Tibial nerve (tissue), 4 donors: ENCODE measurements around the gene PCID2. TPM values are rescaled to one million over a fixed set of nuclear protein-coding genes. Genes with fewer than 3 reads are reported as not detected.

ENCODE experiments used
- DNase-seq, 2 donors: peaks; one replicate each; pipeline ENCODE4 v3.0.0-alpha.2; 2019; ENCODE audit warnings: low spot score in 2 of 2
- H3K27ac ChIP-seq, 4 donors: fragments of 200-600 bp; sonication (generic) in 3 of 4; one replicate each; pipeline ENCODE4 v1.5.1; 2017 to 2019; ENCODE audit warnings: mild to moderate bottlenecking in 1 of 4
- H3K27me3 ChIP-seq, 2 donors: fragments of 200-600 bp; sonication (generic) in 1 of 2; one replicate each; pipeline versions ENCODE4 v1.5.1 to v1.6.0; 2017 to 2019
- H3K36me3 ChIP-seq, 3 donors: fragments of 200-600 bp; sonication (generic); one replicate each; pipeline ENCODE4 v1.5.1; 2018 to 2019
- H3K4me1 ChIP-seq, 4 donors: fragments of 200-600 bp; sonication (generic) in 3 of 4; one replicate each; pipeline ENCODE4 v1.5.1; 2017 to 2019
- H3K4me3 ChIP-seq, 4 donors: fragments of 200-600 bp; sonication (generic) in 3 of 4; one replicate each; pipeline ENCODE4 v1.5.1; 2017 to 2019; ENCODE audit warnings: mild to moderate bottlenecking in 1 of 4, moderate library complexity in 1 of 4
- H3K9me3 ChIP-seq, 4 donors: fragments of 200-600 bp; sonication (generic) in 3 of 4; one replicate each; pipeline ENCODE4 v1.5.1; 2017 to 2019
- CTCF ChIP-seq, 5 experiments: fragments of 200-600 bp in 3 of 5; fragments of 450-650 bp in 2 of 5; sonication (generic) in 3 of 5; IDR thresholded peaks; one replicate each; pipeline ENCODE4 v1.5.1; 2016 to 2019; ENCODE audit warnings: antibody characterized with exemption in 5 of 5, mild to moderate bottlenecking in 3 of 5, moderate library complexity in 2 of 5
- EP300 ChIP-seq, 2 donors: sonication (generic); formaldehyde crosslinking; IDR thresholded peaks; one replicate each; pipeline ENCODE4 v1.6.1; 2017; ENCODE audit warnings: antibody characterized with exemption in 2 of 2, mild to moderate bottlenecking in 1 of 2
- POLR2A ChIP-seq, 2 donors: fragments of 450-650 bp; IDR thresholded peaks; one replicate each; pipeline ENCODE4 v1.6.1; 2017; ENCODE audit warnings: antibody characterized with exemption in 2 of 2, mild to moderate bottlenecking in 2 of 2, moderate library complexity in 2 of 2
- WGBS, 2 donors: methylation state at CpG; one replicate each; pipeline ENCODE4 v1.1.5; 2018; 5-methylcytosine and 5-hydroxymethylcytosine counted together
- total RNA-seq, 4 donors: library from RNA; depleted of rRNA; stranded (reverse); fragments of >200 nt; gene quantifications; one replicate each; pipeline ENCODE4 v1.1.0, GENCODE V29; 2016

PCID2 gene
- total RNA-seq, 4 donors from 2014 or later: 38.6 to 61.5 (median 49.5) TPM

GRCh38 chr13:113182046-113182445 is 26.4 kb downstream of the PCID2 start:
- peaks cover 7 to 89% (median 16%) of the 10 kb centered on the region in 3 donors for H3K36me3 ChIP-seq
- no peaks in the 10 kb centered on the region for H3K4me1 ChIP-seq
- TF ChIP-seq CTCF (IDR thresholded peaks at IDR 0.05) (no peak), EP300 (IDR thresholded peaks at IDR 0.05) (no peak), POLR2A (IDR thresholded peaks at IDR 0.05) (no peak)
- H3K27me3 ChIP-seq: no peaks in the 10 kb centered on the region
- DNase-seq: no peak
- H3K9me3 ChIP-seq: no peaks in the 10 kb centered on the region
- H3K27ac ChIP-seq: no peak overlapping the region
- H3K4me3 ChIP-seq: no peak overlapping the region
- WGBS, 2 donors: 60 to 72% methylated on average over 4 of the region's 4 CpGs

- H3K4me1 ChIP-seq: no peaks in the 10 kb centered on the region
- no peaks in the 10 kb centered on the region for H3K27me3 ChIP-seq
- no peak overlapping the region for H3K4me3 ChIP-seq
- no peak overlapping the region for H3K27ac ChIP-seq
- peaks cover 16 to 98% (median 22%) of the 10 kb centered on the region in 3 donors for H3K36me3 ChIP-seq
- no peak for DNase-seq
- H3K9me3 ChIP-seq: no peaks in the 10 kb centered on the region
- 81 to 84% methylated on average over 27 to 28 of the region's 28 CpGs for WGBS, 2 donors
- no peak for TF ChIP-seq POLR2A (IDR thresholded peaks at IDR 0.05)
- no peak for TF ChIP-seq CTCF (IDR thresholded peaks at IDR 0.05)
- TF ChIP-seq EP300 (IDR thresholded peaks at IDR 0.05): no peak
Observed at GRCh38 chr13:113179374-113180230, 28.9 kb downstream of the PCID2 start.

- no peak for TF ChIP-seq CTCF (IDR thresholded peaks at IDR 0.05)
- TF ChIP-seq EP300 (IDR thresholded peaks at IDR 0.05): no peak
- no peak for TF ChIP-seq POLR2A (IDR thresholded peaks at IDR 0.05)
- Histone ChIP-seq H3K9me3 (no peaks in the 10 kb centered on the region), H3K27ac (no peak overlapping the region), H3K36me3 (peaks cover 16 to 98% (median 22%) of the 10 kb centered on the region in 3 donors), H3K4me3 (no peak overlapping the region), H3K4me1 (no peaks in the 10 kb centered on the region), H3K27me3 (no peaks in the 10 kb centered on the region)
- WGBS, 2 donors: 85 to 91% methylated on average over 3 of the region's 3 CpGs
- DNase-seq: no peak
Observed at GRCh38 chr13:113178896-113179167, 29.6 kb downstream of the PCID2 start.

- H3K27ac ChIP-seq: no peak overlapping the region
- H3K4me1 ChIP-seq: no peaks in the 10 kb centered on the region
- no peaks in the 10 kb centered on the region for H3K9me3 ChIP-seq
- H3K4me3 ChIP-seq: no peak overlapping the region
- H3K27me3 ChIP-seq: no peaks in the 10 kb centered on the region
- H3K36me3 ChIP-seq: peaks cover 16 to 98% (median 22%) of the 10 kb centered on the region in 3 donors
- DNase-seq: no peak
- TF ChIP-seq POLR2A (IDR thresholded peaks at IDR 0.05) (no peak), EP300 (IDR thresholded peaks at IDR 0.05) (no peak), CTCF (IDR thresholded peaks at IDR 0.05) (no peak)
- 66 to 70% methylated on average over 25 of the region's 25 CpGs for WGBS, 2 donors
Observed at GRCh38 chr13:113178070-113178895, 30.2 kb downstream of the PCID2 start.

GRCh38 chr13:113176822-113177221 is 31.6 kb downstream of the PCID2 start:
- 96% methylated on average over 14 of the region's 14 CpGs for WGBS, 2 donors
- Histone ChIP-seq H3K27me3 (no peaks in the 10 kb centered on the region), H3K27ac (no peak overlapping the region), H3K36me3 (peaks cover 16 to 98% (median 22%) of the 10 kb centered on the region in 3 donors), H3K4me1 (no peaks in the 10 kb centered on the region), H3K4me3 (no peak overlapping the region), H3K9me3 (no peaks in the 10 kb centered on the region)
- TF ChIP-seq CTCF (IDR thresholded peaks at IDR 0.05): no peak
- TF ChIP-seq EP300 (IDR thresholded peaks at IDR 0.05): no peak
- no peak for TF ChIP-seq POLR2A (IDR thresholded peaks at IDR 0.05)
- DNase-seq: no peak
